Measurements from ENCODE around the gene RNF214.
A peak's percentile ranks its signal among the peaks of the same experiment; 100 is the strongest.
"Not testable (repeated sequence)": the region's sequence is repeated elsewhere in the genome, so short reads cannot be mapped to it uniquely, and the experiment has no call there.

RNF214 gene

DNA sequence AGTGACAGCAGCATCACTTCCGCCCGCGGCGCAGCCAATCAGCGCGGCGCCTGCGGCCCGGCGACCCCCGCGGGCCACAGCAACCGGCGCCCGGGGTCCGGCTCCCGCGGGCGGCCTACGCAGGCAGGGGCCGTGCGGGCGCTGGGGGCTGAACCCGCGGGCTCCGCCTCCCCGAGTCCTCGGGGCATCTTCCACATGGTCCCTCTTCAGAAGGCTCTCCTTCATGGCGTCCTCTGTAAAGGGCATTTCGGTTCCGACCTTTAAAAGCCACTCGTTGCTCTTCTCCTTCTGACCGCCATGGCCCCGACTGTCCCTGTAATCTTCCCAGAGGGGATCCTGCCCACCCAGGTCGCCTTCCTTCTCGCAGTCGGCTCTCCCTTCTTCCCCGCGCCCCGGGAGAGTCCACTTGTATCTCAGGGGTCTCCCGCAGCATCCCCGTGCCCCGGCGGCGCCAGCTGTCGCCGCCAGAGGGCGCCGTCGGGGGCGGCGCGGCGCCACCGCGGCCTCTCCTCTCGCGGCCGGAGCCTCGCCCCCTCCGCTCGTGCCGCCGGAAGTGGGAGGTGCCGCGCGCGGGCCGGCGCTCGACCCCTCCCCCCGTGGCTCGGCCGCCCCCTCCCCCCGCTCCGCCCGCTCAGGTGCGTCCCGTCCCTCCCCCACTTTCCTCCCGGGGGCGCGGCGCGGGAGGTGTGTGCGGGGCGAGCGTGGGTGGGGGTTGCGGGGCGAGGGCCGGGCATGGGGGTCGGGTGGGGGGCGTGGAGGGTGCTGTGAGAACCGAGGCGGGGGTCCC, at the start of gene RNF214:
TSS of gene RNF214 (plus strand) at position 580 of the 787 bp plus-strand sequence. CDS start 1,602 bp downstream, outside the sequence.
- DNase-seq: peak; percentile 80 to 86

DNA sequence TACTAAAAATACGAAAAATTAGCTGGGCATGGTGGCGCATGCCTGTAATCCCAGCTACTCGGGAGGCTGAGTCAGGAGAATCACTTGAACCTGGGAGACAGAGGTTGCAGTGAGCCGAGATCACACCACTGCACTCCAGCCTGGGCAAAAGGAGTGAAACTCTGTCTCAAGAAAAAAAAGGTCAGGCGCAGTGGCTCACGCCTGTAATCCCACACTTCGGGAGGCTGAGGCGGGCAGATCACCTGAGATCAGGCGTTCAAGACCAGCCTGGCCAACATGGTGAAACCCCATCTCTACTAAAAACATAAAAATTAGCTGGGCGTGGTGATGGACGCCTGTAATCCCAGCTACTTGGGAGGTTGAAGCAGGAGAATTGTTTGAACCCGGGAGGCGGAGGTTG, 49.3 kb upstream of the RNF214 start:
- not testable (repeated sequence) for DNase-seq

DNA sequence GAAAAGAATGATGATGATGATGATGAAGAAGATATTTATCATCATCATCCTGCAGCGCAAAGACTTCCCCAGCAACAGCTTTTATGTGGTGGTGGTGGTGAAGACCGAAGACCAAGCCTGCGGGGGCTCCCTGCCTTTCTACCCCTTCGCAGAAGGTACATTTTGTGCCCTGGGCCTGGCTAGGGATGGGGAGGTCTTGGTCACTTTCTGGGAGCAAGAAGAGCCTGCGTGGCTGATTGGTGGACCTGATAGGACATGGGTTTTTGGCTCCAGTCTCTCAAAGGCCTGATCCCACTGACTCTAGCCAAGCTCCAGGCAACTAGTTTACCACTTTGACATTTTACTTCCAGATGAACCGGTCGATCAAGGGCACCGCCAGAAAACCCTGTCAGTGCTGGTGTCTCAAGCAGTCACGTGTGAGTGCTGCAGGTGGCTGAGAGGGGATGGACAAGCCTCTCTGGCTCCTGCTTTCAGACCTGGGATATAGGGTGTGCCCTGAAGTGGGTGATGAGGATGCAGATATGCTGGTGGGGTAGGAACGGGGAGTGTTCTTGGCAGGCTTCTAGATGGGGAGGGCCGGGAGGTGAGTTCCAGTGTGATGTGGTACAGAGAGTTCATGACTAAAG, 48.6 kb upstream of the RNF214 start:
- no peak for DNase-seq

DNA sequence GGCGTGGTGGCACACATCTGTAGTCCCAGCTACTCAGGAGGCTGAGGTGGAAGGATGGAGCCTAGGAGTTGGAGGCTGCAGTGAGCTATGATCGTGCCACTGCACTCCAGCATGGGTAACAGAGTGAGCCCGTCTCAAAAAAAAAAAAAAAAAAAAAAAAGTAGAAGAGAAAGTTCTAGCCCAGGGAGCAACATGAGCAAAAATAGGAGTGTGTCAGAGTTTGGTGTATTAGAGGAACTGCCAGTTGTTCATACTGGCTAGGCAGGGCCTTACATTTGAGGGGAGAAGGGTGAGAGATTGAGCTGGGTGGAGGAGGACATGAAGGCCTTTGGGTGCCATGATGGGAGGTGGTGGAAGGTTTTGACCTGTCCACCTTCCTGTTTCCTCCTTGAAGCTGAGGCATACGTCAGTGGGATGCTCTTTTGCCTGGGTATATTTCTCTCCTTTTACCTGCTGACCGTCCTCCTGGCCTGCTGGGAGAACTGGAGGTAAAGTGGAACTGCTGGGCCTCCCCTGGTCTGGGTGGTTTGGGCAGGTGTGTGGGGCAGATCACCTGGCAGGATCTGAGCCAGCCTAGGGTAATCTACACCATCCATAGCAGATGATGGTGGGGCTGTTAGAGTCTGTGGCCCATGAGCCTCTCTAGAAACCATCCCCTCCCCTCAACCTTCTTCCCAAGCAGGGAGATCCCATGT, 46.6 kb upstream of the RNF214 start:
- DNase-seq: peak in 1 of 2 donors; percentile 25

DNA sequence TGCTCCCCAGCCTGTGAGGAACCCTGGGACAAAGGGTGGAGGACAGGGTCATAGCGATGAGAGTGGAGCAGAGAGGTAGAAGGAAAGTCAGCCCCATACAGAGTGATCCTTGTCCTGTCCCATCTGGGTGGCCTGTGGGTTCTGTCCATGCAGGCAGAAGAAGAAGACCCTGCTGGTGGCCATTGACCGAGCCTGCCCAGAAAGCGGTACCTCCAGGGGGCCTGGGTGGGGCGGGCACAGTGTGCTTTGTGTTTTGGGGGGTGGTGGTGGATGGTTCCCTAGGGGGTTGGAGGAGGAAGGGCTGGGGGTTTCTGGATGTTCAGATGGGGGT, 46.1 kb upstream of the RNF214 start:
- no peak for DNase-seq

DNA sequence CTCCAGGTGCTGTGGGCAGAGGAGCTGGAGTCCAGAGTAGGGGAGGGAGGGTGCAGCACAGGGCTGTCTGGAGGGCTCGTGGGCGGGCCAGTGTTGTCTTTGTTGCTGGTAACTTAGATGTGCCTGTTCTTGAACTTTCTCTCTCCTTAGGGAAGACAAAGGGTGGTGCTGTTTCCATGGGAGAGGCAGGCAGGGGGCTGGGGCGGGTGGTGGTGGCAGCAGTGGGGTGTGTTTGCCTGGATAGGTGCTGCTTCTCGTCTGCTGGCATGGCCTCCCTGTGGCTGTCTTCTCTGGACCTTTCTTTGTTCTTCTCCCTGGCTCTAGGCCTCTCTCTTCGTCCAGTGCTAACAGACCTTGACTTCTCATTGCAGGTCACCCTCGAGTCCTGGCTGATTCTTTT, 45.5 kb upstream of the RNF214 start:
- no peak for DNase-seq

DNA sequence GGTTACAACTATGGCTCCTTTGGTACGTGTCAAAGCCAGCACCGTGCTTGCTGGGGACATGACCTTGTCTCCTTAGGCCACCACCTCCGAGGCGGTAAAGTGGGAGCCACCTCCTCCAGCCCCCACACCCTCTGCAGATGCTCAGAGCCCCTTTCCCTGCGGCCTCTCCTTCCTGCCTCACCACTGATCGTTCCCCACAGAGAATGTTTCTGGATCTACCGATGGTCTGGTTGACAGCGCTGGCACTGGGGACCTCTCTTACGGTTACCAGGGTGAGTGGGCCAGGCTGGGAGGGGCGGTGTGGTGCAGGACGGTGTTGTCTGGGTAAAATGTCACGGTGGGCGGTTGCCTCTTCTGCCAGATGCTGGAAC, 45.1 kb upstream of the RNF214 start:
- DNase-seq: no peak

DNA sequence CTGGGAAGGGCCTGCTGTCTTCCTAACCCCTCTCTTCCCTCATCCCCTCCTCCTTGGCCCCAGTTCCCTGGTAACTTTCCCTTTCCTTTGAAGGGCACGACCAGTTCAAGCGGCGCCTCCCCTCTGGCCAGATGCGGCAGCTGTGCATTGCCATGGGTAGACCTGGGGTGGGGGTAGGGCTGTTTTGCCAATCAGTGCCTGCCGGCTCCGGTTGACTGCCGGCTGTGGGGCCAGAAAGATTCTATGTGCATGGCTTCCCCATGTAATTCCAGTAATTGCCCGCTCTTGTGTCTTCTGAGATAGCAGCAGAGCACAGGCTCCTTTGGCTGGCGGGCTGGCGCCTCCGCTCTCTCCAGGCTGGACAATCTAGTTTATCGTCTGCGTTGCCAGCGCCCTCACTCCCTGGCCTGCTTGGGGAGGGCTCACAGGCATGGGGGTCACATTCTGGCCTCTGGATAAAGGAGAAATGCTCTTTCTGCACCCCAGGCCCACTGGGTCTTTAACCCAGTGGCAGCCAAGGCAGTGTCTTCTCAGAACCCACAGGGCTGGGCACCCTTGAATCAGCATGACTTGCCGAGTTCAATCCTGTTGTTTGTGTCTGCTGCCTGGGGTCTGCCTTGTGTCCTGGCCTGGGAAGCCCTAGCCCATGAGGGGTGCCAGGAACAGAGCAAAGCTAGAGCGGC, 44.5 kb upstream of the RNF214 start:
- no peak for DNase-seq

DNA sequence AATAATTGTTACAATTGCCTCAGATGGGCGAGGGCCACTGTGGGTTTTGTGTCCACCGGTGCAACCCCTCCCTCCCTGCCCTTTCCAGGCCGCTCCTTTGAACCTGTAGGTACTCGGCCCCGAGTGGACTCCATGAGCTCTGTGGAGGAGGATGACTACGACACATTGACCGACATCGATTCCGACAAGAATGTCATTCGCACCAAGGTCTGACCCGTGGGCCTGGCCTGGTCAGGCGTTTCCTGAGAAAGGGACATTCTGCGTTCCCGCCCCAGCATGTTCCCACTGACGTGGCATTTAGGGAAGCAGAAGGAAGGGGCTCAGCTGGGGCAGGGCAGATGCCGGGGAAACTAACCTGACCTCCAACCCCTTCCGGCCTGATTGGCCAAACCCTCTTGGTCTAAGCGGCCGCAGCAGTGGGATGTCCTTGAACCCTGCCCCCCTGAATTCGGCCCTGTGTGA, 43.8 kb upstream of the RNF214 start:
- no peak for DNase-seq

DNA sequence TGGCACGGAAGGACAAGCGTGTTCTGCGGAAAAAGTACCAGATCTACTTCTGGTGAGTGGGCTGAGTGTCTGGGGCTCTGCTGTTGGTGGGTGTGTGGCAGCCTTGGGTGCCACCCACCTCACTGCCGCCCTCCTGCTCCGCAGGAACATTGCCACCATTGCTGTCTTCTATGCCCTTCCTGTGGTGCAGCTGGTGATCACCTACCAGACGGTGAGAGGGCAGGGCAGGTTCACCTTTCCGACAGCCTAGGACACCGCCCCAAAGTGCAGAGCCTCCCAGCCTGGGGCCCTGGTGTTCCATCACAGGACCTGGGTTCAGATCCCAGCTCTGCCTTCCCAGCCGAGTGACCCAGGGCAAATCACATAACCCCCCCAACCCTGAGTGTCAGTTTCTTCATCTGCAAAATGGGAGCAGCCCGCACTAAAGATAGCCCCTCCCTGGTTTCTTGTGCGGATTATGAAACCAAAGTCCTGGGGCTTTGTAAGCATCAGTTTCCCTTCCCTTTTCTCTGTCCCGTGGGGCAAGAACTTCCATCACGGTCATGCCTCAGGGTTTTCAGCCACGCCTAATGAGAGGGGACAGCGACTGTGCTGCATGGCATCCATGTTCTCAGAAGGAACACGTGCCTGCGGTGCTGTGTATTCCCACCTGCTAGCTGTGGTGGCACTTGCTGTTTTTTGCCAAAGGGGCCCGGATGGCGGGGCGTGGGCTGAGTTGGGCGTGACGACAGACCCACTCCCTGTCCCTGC, 43.1 kb upstream of the RNF214 start:
- peak in 1 of 2 donors; percentile 81 for DNase-seq

DNA sequence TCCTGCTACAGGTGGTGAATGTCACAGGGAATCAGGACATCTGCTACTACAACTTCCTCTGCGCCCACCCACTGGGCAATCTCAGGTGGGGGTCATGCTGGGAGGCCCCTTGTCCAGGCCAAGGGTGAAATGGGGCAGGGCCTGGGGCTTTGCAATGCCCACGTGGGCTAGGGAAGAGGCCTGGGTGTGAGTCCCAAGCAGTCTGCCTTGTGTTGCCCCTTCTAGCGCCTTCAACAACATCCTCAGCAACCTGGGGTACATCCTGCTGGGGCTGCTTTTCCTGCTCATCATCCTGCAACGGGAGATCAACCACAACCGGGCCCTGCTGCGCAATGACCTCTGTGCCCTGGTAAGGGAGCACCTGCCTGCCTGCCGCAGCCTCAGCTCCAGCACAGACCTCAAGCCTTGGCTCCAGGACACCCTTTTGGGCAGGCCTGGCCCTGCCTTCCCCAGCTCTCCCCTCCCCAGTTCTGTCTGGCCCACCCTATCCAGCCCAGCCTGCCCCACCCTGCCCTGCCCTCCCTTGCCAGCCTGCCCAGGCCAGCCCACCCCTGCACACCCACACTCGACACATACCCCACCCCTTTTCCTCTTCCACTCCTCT, 42.4 kb upstream of the RNF214 start:
- no peak for DNase-seq

DNA sequence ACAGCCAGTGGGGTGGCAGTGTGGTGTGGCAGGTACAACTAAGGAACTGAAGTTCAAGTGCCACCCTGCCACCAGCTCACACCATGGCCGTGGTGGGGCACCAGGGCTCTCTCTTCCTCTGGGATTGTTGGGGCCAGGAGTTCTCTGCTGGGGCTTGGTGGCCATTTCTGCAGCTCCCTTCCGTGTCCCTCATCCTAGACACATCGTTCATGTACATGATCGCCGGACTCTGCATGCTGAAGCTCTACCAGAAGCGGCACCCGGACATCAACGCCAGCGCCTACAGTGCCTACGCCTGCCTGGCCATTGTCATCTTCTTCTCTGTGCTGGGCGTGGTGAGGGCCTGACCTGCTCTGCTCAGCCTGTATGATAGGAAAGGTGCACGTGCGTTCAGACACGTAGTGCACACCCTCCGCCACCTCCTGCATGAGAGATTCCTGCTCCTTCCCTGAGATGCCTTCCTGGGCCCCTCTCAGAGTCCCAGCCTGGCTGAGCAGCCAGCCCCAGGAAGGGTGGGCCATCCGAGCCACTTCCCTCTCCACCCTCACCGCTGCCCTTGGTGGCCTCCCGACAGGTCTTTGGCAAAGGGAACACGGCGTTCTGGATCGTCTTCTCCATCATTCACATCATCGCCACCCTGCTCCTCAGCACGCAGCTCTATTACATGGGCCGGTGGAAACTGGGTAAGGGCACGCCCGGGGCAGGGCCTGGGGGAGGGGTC, 40.6 kb upstream of the RNF214 start:
- DNase-seq: no peak

DNA sequence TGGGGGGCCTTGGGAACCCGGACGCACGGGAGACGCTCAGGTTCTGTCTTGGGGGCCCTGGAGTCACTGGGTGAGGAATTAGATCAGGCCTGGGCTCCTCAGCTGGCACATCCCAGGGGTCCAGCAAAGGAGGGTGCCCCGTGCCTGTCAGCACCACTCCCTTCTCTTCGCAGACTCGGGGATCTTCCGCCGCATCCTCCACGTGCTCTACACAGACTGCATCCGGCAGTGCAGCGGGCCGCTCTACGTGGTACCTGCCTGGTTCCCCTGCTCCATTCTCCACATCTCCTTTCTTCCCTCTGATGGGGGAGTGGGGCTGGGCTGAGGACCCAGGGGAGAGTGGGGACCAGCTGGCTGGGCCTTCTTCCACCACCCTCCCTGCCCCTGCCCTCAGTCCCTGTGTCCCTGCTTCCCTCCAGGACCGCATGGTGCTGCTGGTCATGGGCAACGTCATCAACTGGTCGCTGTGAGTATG, 40.0 kb upstream of the RNF214 start:
- DNase-seq: no peak

DNA sequence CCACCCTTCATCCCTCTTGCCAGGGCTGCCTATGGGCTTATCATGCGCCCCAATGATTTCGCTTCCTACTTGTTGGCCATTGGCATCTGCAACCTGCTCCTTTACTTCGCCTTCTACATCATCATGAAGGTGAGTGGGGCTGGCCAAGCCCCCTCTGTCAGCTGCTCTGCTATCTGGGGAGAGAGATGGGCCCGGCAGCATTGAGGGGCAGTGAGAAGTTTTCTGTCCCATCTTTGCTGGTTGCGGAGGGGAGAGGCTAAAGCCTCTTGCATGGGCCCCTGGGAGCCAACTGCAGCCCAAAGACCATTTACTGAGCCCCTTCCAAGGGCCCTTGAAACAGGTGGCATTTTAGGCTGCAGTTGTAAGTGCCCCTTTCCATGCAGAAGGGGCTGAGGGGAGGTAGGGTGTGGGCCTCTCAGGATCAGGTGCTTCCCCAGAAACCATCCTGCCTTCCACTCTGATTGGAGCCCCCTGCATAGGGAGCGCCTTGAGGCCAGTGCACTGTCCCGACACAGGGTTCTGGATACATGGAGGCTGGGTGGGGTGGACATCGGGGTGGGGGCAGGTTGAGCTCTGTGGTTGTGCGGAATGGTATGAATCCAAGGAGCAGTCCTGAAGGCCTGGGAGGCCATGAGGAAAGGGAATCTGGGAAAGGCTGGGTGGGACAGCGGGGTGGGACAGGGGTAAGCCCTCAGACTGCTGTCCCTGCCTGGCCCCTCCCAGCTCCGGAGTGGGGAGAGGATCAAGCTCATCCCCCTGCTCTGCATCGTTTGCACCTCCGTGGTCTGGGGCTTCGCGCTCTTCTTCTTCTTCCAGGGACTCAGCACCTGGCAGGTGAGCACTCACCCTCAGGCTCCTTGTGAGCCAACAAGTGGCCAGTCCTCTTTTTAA, 39.1 kb upstream of the RNF214 start:
- no peak for DNase-seq

DNA sequence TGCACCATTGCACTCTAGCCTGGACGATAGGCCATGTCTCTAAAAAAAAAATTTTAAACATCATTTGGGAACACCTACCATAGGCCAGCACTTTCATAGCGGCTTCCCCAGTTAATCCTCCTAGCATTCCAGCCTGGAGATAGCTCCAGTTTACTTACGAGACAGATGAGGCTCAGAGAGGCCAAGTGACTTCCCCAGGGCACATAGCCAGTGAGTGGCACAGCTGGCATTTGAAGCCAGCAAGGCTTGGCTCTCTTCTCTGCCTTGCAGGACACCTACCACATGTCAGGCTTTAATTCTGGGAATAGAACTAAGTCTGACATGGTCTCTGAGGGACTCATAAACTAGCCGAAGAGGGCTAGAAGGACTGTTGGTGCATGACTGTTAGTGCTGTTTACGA, 38.2 kb upstream of the RNF214 start:
- DNase-seq: no peak

DNA sequence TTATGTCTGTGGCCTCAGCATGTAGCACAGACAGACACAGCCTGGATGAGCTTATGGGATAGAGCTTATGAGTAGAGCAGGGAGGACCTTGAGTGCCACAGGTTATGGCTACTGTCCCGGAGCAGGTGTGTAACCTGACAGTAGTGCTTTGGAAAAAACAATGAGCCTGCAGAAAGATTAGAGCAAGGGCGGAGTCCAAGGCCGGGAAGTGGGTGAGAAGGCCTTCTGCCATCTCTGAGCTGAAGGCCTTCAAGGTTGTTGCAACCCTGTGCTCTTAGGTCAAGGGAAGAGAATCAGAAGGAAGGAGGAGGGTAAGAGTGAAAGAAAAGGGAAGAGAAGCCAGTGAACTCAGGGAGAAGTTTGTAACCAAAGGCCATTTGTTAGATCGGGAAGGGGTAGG, 37.2 kb upstream of the RNF214 start:
- no peak for DNase-seq

DNA sequence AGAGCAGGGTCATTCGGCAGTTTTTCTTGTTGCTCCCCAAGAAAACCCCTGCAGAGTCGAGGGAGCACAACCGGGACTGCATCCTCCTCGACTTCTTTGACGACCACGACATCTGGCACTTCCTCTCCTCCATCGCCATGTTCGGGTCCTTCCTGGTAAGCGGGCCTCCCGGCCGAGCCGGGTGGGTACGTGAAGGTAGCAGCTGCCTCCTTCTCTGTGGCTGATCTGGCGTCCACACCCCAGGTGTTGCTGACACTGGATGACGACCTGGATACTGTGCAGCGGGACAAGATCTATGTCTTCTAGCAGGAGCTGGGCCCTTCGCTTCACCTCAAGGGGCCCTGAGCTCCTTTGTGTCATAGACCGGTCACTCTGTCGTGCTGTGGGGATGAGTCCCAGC, 36.7 kb upstream of the RNF214 start:
- DNase-seq: no peak

DNA sequence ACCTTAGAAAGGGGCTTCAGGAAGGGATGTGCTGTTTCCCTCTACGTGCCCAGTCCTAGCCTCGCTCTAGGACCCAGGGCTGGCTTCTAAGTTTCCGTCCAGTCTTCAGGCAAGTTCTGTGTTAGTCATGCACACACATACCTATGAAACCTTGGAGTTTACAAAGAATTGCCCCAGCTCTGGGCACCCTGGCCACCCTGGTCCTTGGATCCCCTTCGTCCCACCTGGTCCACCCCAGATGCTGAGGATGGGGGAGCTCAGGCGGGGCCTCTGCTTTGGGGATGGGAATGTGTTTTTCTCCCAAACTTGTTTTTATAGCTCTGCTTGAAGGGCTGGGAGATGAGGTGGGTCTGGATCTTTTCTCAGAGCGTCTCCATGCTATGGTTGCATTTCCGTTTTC, 35.5 kb upstream of the RNF214 start:
- no peak for DNase-seq

DNA sequence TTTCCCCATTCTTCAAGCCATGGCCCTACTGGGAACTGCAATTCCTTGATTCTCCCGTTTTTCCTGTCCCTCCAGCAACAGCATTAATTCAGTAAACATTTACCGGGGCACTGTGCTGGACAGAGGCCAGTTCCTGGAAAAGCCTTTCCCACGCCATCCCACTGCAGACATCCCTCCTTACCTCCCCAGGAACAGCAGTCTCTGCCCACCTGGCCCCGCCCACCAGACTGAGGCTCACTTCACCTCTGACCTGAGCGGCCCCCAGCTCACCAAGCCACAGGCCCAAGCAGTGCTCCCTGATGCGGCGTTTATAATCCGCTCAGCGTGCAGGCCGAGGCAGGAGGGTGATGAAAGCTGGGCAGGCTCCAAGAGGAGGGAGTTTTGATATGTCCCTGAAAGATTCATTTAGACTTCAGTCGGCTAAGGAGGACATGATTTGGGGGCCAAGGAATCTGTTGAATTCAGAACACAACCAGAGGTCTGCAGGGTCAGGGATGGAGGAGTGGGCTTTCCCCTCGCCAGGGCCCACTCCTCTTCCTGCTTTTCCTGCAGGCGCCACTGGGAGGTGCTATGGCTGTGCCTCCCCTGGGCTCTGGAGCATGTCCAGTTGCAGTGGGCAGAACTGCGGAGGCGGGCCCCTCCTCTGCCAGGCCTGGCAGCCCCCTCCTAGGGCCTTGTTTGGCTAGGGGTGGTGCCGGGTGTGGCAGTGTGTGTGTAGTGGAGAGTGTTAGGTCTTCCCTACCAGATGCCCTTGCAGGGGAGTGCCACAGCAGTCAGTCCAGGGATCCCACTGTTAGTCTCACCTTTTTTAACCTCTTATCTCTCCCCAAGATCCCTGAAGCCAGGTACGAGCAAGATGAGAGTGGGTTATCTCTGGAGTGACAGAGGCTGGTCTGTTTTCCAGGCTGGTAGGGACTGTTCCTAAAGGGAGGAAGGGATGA, 34.7 kb upstream of the RNF214 start:
- DNase-seq: no peak

All from CD4-positive, alpha-beta T cell treated with Interferon alpha-2 for 1 hour (primary cell).